ENCODE measurements around the gene ESYT1.

ESYT1 gene

GRCh38 chr12:56129206-56129941 is 1.3 kb downstream of the ESYT1 start:
- no peak for FAIRE-seq

- FAIRE-seq: no peak
These were observed 2.0 kb downstream of the ESYT1 start for GRCh38 chr12:56129942-56130495.

- FAIRE-seq: no peak
These were observed 2.8 kb downstream of the ESYT1 start for GRCh38 chr12:56130876-56131275.

- FAIRE-seq: no peak
These were observed 6.8 kb downstream of the ESYT1 start for GRCh38 chr12:56134897-56135296.

GRCh38 chr12:56137853-56138571 is 9.9 kb downstream of the ESYT1 start:
- FAIRE-seq: no peak

- FAIRE-seq: no peak
These were observed 14.1 kb downstream of the ESYT1 start for GRCh38 chr12:56141946-56142784.

GRCh38 chr12:56143217-56143616 is 15.2 kb downstream of the ESYT1 start:
- FAIRE-seq: no peak

GRCh38 chr12:56143870-56144269 is 15.8 kb downstream of the ESYT1 start:
- no peak for FAIRE-seq

- FAIRE-seq: no peak
These were observed 17.1 kb downstream of the ESYT1 start for GRCh38 chr12:56145217-56145616.

GRCh38 chr12:56146492-56147460 is 18.7 kb downstream of the ESYT1 start:
- peak; percentile 58 for FAIRE-seq

GRCh38 chr12:56150563-56150962 is 22.5 kb downstream of the ESYT1 start:
- no peak for FAIRE-seq

GRCh38 chr12:56151672-56152131 is 23.6 kb downstream of the ESYT1 start:
- no peak for FAIRE-seq

- FAIRE-seq: no peak
These were observed 24.2 kb downstream of the ESYT1 start, which contains the start of gene MYL6B for GRCh38 chr12:56152132-56152755. Gene MYL6B, plus strand, starts transcription at chr12:56152587. Its CDS starts 1,332 bp downstream, at chr12:56153919.

GRCh38 chr12:56152756-56153677 is 24.9 kb downstream of the ESYT1 start:
- no peak for FAIRE-seq

- no peak for FAIRE-seq
These were observed 25.6 kb downstream of the ESYT1 start for GRCh38 chr12:56153678-56154065.

- FAIRE-seq: no peak
These were observed 26.2 kb downstream of the ESYT1 start for GRCh38 chr12:56154246-56154771.

- no peak for FAIRE-seq
These were observed 26.8 kb downstream of the ESYT1 start for GRCh38 chr12:56154818-56155217.

GRCh38 chr12:56155256-56155845 is 27.3 kb downstream of the ESYT1 start:
- FAIRE-seq: no peak
